GM12875 (cell line): ENCODE data around the gene ACCS.

Source experiments
- H3K4me3 ChIP-seq: one replicate; pipeline ENCODE4 v1.5.1; 2011; ENCODE audit warnings: low read depth, low read length, control low read depth
- TF ChIP-seq, protein P1 (sequence below): IDR thresholded peaks from 2 replicates; pipeline ENCODE4 v1.5.1; 2011; ENCODE audit warnings: low read depth, mild to moderate bottlenecking, control low read depth, inconsistent platforms, low read length, moderate library complexity, borderline replicate concordance; ENCODE audit not compliant: insufficient read depth

The ACCS gene

DNA sequence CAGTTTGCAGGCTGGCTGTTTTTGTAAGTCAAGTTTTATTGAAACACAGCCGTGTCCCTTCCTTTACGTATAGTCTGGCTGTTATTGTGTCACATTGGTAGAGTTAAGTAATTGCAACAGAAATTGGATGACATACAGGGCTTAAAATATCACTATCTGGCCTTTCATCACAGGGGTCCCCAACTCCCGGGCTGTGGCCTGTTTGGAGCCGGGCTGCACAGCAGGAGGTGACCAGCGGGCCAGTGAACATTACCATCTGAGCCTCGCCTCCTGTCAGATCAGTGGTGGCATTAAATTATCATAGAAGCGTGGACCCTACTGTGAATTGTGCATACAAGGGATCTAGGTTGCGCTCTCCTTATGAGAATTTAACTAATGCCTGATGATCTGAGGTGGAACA is 61.1 kb downstream of the ACCS start:
- TF ChIP-seq, protein P1, sequence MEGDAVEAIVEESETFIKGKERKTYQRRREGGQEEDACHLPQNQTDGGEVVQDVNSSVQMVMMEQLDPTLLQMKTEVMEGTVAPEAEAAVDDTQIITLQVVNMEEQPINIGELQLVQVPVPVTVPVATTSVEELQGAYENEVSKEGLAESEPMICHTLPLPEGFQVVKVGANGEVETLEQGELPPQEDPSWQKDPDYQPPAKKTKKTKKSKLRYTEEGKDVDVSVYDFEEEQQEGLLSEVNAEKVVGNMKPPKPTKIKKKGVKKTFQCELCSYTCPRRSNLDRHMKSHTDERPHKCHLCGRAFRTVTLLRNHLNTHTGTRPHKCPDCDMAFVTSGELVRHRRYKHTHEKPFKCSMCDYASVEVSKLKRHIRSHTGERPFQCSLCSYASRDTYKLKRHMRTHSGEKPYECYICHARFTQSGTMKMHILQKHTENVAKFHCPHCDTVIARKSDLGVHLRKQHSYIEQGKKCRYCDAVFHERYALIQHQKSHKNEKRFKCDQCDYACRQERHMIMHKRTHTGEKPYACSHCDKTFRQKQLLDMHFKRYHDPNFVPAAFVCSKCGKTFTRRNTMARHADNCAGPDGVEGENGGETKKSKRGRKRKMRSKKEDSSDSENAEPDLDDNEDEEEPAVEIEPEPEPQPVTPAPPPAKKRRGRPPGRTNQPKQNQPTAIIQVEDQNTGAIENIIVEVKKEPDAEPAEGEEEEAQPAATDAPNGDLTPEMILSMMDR: no peak

DNA sequence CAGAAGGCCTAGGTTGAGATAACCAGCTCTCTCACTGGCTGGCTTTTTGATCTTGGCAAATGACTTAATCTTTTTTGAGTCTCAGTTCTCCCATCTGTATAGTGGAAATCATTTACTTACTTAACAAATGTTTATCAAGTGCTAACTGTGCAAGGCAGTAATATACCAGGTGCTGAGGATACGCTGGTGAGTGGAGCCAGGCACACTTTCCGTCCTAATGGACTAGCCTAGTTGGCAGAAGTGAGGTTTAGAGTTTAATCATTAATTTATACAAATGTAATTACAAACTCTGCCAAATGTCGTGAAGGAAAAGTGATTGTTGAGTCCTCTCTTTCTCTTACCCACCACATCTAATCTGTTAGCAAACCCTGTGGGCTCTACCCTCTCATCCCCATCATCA is 62.7 kb downstream of the ACCS start:
- H3K4me3 ChIP-seq: no peak overlapping the region
- TF ChIP-seq, protein P1: no peak

More for the DNA sequence above, 61.1 kb downstream of the ACCS start:
- no peak overlapping the region for H3K4me3 ChIP-seq

DNA sequence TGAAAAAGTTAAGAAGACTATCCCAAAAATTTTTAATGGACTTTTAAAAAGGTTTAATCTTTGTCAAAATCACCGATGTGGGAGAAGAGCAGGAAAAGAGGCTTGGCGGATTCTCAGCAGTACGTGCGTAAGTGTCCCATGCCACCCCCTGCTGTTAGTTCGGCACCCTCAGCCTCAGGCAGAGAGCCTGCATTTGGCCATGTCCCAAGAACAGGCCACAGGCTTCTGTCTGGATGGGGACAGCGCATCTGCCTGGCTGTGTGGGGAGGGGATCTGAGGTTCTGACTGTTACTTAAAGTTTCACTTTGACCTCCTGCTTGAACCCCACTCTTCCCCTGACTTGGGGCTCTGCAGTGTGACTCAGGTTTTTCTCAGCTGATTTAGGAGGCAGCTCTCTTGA is 64.7 kb downstream of the ACCS start:
- H3K4me3 ChIP-seq: no peak overlapping the region
- TF ChIP-seq, protein P1: no peak

DNA sequence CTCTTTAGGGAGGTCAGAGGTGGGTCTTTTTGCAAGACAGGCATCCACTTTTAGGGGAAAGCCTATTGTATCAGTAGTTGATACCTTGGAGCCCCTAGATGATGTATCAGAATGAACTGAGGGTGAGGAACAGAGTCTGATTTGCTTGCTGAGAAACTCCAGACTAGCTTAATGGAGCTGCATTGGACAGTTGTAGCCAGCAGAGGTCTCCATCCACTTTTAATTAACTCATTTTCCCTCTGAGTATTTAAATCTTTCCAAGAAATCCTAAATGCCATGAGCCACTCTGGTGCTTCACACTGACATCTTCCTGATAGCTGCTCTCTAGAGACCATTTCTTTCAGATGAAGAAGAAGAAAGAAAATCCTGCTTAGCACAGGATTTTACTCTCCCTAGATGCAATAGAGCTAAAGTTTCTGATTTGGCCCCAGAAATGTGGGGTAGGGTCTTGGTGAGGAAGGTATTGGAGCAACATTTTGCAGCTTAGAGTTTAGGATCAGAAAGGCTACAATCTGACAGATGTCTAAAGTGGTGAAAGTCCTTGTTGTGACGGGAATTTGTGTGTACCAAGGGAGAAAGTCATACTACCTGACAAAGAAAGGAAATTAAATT is 67.4 kb downstream of the ACCS start:
- H3K4me3 ChIP-seq: no peak overlapping the region
- TF ChIP-seq, protein P1: peak; percentile 38; the same call in 1 of the 2 replicates
